GM23338 (cell line): ENCODE results near the gene TUFT1.

Experiments used
- CREB1 ChIP-seq: fragments of 250-450 bp; sonication (Bioruptor Pico); IDR thresholded peaks from 2 replicates; pipeline ENCODE4 v1.5.0; 2020; ENCODE audit warnings: low read depth, mild to moderate bottlenecking, moderate library complexity
- EZH2 ChIP-seq: fragments of 200-600 bp; sonication (generic); IDR thresholded peaks from one replicate; pipeline ENCODE4 v1.8.0; 2017; ENCODE audit warnings: antibody characterized with exemption, mild to moderate bottlenecking, low read depth; ENCODE audit not compliant: unreplicated experiment
- EZH2phosphoT487 ChIP-seq: fragments of 200-600 bp; sonication (generic); IDR thresholded peaks from one replicate; pipeline ENCODE4 v1.8.1; 2018; ENCODE audit warnings: antibody characterized with exemption; ENCODE audit not compliant: unreplicated experiment
- JUNB ChIP-seq: IDR thresholded peaks from one replicate; pipeline ENCODE4 v1.6.1; 2016; ENCODE audit warnings: antibody characterized with exemption; ENCODE audit not compliant: unreplicated experiment
- NANOG ChIP-seq: IDR thresholded peaks from 2 replicates; pipeline ENCODE4 v1.6.1; 2016; ENCODE audit warnings: antibody characterized with exemption, borderline replicate concordance
- POLR2AphosphoS5 ChIP-seq: IDR thresholded peaks from 2 replicates; pipeline ENCODE4 v1.6.1; 2016; ENCODE audit warnings: antibody characterized with exemption, low read depth
- STAT1 ChIP-seq: IDR thresholded peaks from one replicate; pipeline ENCODE4 v1.6.1; 2016; ENCODE audit warnings: antibody characterized with exemption; ENCODE audit not compliant: unreplicated experiment
- TF ChIP-seq, protein P1 (sequence below), 2 experiments: fragments of 200-600 bp in 1 of 2; sonication (generic) in 1 of 2; conservative IDR thresholded peaks; 2 replicates each; pipeline versions ENCODE4 v1.5.1 to v1.6.1; 2016 to 2017; ENCODE audit warnings: antibody characterized with exemption in 2 of 2, low read depth in 2 of 2, mild to moderate bottlenecking in 2 of 2, moderate library complexity in 1 of 2
- TF ChIP-seq, protein P2 (sequence below): IDR thresholded peaks from 2 replicates; pipeline ENCODE4 v1.6.1; 2016; ENCODE audit warnings: antibody characterized with exemption
- TF ChIP-seq, protein P3 (sequence below): IDR thresholded peaks from one replicate; pipeline ENCODE4 v1.6.1; 2018; ENCODE audit warnings: antibody characterized with exemption; ENCODE audit not compliant: unreplicated experiment

DNA sequence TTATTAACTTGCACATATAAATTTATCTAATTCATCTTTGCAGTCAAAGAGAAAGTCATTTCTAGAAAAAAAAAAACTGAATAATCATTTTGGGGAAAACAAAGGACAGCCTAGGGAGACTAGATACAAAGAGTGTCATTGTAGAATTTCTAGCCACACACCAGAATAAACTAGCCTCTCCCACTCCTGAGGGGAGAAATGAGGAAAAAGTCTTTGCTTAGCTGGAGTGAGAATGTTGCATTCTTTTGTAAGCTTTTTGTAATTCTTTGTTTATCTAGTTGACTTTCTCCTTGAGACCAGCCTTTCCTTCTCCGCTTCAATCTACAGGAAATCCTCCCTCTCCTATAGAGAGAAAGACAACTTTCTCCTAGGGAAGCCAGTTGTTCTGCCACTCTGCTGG is 44.8 kb upstream of the TUFT1 start:
- no peak for TF ChIP-seq JUNB
- TF ChIP-seq, protein P1, sequence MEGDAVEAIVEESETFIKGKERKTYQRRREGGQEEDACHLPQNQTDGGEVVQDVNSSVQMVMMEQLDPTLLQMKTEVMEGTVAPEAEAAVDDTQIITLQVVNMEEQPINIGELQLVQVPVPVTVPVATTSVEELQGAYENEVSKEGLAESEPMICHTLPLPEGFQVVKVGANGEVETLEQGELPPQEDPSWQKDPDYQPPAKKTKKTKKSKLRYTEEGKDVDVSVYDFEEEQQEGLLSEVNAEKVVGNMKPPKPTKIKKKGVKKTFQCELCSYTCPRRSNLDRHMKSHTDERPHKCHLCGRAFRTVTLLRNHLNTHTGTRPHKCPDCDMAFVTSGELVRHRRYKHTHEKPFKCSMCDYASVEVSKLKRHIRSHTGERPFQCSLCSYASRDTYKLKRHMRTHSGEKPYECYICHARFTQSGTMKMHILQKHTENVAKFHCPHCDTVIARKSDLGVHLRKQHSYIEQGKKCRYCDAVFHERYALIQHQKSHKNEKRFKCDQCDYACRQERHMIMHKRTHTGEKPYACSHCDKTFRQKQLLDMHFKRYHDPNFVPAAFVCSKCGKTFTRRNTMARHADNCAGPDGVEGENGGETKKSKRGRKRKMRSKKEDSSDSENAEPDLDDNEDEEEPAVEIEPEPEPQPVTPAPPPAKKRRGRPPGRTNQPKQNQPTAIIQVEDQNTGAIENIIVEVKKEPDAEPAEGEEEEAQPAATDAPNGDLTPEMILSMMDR (conservative IDR thresholded peaks at IDR 0.05; ENCODE audit: low read depth in 2 of 2) = no peak
- TF ChIP-seq EZH2phosphoT487 = no peak
- TF ChIP-seq POLR2AphosphoS5 = no peak
- TF ChIP-seq, protein P2, sequence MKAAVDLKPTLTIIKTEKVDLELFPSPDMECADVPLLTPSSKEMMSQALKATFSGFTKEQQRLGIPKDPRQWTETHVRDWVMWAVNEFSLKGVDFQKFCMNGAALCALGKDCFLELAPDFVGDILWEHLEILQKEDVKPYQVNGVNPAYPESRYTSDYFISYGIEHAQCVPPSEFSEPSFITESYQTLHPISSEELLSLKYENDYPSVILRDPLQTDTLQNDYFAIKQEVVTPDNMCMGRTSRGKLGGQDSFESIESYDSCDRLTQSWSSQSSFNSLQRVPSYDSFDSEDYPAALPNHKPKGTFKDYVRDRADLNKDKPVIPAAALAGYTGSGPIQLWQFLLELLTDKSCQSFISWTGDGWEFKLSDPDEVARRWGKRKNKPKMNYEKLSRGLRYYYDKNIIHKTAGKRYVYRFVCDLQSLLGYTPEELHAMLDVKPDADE = no peak
- no peak for TF ChIP-seq EZH2
- TF ChIP-seq, protein P3, sequence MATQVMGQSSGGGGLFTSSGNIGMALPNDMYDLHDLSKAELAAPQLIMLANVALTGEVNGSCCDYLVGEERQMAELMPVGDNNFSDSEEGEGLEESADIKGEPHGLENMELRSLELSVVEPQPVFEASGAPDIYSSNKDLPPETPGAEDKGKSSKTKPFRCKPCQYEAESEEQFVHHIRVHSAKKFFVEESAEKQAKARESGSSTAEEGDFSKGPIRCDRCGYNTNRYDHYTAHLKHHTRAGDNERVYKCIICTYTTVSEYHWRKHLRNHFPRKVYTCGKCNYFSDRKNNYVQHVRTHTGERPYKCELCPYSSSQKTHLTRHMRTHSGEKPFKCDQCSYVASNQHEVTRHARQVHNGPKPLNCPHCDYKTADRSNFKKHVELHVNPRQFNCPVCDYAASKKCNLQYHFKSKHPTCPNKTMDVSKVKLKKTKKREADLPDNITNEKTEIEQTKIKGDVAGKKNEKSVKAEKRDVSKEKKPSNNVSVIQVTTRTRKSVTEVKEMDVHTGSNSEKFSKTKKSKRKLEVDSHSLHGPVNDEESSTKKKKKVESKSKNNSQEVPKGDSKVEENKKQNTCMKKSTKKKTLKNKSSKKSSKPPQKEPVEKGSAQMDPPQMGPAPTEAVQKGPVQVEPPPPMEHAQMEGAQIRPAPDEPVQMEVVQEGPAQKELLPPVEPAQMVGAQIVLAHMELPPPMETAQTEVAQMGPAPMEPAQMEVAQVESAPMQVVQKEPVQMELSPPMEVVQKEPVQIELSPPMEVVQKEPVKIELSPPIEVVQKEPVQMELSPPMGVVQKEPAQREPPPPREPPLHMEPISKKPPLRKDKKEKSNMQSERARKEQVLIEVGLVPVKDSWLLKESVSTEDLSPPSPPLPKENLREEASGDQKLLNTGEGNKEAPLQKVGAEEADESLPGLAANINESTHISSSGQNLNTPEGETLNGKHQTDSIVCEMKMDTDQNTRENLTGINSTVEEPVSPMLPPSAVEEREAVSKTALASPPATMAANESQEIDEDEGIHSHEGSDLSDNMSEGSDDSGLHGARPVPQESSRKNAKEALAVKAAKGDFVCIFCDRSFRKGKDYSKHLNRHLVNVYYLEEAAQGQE = no peak
- TF ChIP-seq NANOG = no peak
- no peak for TF ChIP-seq CREB1 (CRISPR knock-in tag)
- no peak for TF ChIP-seq STAT1
